KMS-11 (cell line): ENCODE results near the gene ARHGAP45.

Experiments used
- H2AFZ ChIP-seq: fragments of 200-600 bp; sonication (generic); 2 replicates; pipeline ENCODE4 v1.6.1; 2016; ENCODE audit warnings: antibody characterized with exemption, mixed run types, low read depth
- H3K27ac ChIP-seq: fragments of 200-600 bp; sonication (generic); 2 replicates; pipeline ENCODE4 v1.6.1; 2016; ENCODE audit warnings: mild to moderate bottlenecking, mixed run types
- H3K27me3 ChIP-seq: fragments of 200-600 bp; sonication (generic); 2 replicates; pipeline ENCODE4 v1.6.1; 2017; ENCODE audit warnings: mild to moderate bottlenecking, low read depth, mixed run types, moderate library complexity; ENCODE audit not compliant: insufficient read depth
- H3K36me3 ChIP-seq: fragments of 200-600 bp; sonication (generic); 2 replicates; pipeline ENCODE4 v1.6.1; 2017; ENCODE audit warnings: mild to moderate bottlenecking, mixed run types; ENCODE audit not compliant: insufficient read depth
- H3K4me1 ChIP-seq: fragments of 200-600 bp; sonication (generic); 2 replicates; pipeline ENCODE4 v1.6.1; 2016; ENCODE audit warnings: mild to moderate bottlenecking, low read depth, mixed run types; ENCODE audit not compliant: poor library complexity, severe bottlenecking
- H3K4me2 ChIP-seq: fragments of 200-600 bp; sonication (generic); 2 replicates; pipeline ENCODE4 v1.7.0; 2016; ENCODE audit warnings: mild to moderate bottlenecking, mixed run types
- H3K4me3 ChIP-seq: fragments of 200-600 bp; sonication (generic); IDR thresholded peaks from 2 replicates; pipeline ENCODE4 v1.6.1; 2017; ENCODE audit warnings: low read depth, low read length, mixed read lengths; ENCODE audit not compliant: insufficient read depth
- H3K79me2 ChIP-seq: fragments of 200-600 bp; sonication (generic); 2 replicates; pipeline ENCODE4 v1.6.1; 2016; ENCODE audit warnings: low read depth, mixed run types; ENCODE audit not compliant: insufficient read depth
- H3K9ac ChIP-seq: fragments of 200-600 bp; sonication (generic); 2 replicates; pipeline ENCODE4 v1.6.1; 2016; ENCODE audit warnings: mild to moderate bottlenecking, mixed run types
- H4K20me1 ChIP-seq: fragments of 200-600 bp; sonication (generic); 2 replicates; pipeline ENCODE4 v1.6.1; 2016; ENCODE audit warnings: mild to moderate bottlenecking, mixed run types; ENCODE audit not compliant: insufficient read depth
- TF ChIP-seq, protein P1 (sequence below): fragments of 200-600 bp; sonication (generic); conservative IDR thresholded peaks from 2 replicates; pipeline ENCODE4 v1.6.1; 2017; ENCODE audit warnings: low read depth, mild to moderate bottlenecking, antibody characterized with exemption, low read length, moderate library complexity, mixed read lengths

Gene ARHGAP45

GRCh38 chr19:1050989-1051788 lies 15.8 kb upstream of the ARHGAP45 start:
- Histone ChIP-seq H3K36me3 (no peaks in the 10 kb centered on the region), H3K27ac (no peak overlapping the region), H3K4me3 (no peak overlapping the region), H3K79me2 (no peaks in the 10 kb centered on the region), H3K27me3 (no peaks in the 10 kb centered on the region), H3K4me2 (no peak overlapping the region), H4K20me1 (no peaks in the 10 kb centered on the region), H2AFZ (no peak overlapping the region), H3K4me1 (no peaks in the 10 kb centered on the region), H3K9ac (no peak overlapping the region)
- TF ChIP-seq, protein P1, sequence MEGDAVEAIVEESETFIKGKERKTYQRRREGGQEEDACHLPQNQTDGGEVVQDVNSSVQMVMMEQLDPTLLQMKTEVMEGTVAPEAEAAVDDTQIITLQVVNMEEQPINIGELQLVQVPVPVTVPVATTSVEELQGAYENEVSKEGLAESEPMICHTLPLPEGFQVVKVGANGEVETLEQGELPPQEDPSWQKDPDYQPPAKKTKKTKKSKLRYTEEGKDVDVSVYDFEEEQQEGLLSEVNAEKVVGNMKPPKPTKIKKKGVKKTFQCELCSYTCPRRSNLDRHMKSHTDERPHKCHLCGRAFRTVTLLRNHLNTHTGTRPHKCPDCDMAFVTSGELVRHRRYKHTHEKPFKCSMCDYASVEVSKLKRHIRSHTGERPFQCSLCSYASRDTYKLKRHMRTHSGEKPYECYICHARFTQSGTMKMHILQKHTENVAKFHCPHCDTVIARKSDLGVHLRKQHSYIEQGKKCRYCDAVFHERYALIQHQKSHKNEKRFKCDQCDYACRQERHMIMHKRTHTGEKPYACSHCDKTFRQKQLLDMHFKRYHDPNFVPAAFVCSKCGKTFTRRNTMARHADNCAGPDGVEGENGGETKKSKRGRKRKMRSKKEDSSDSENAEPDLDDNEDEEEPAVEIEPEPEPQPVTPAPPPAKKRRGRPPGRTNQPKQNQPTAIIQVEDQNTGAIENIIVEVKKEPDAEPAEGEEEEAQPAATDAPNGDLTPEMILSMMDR = no peak

GRCh38 chr19:1051791-1052190 lies 15.2 kb upstream of the ARHGAP45 start:
- Histone ChIP-seq H3K27ac (no peak overlapping the region), H3K4me2 (no peak overlapping the region), H3K36me3 (no peaks in the 10 kb centered on the region), H3K27me3 (no peaks in the 10 kb centered on the region), H4K20me1 (no peaks in the 10 kb centered on the region), H3K79me2 (no peaks in the 10 kb centered on the region), H3K4me1 (no peaks in the 10 kb centered on the region), H3K4me3 (no peak overlapping the region), H2AFZ (no peak overlapping the region), H3K9ac (no peak overlapping the region)
- TF ChIP-seq, protein P1 = no peak

DNA sequence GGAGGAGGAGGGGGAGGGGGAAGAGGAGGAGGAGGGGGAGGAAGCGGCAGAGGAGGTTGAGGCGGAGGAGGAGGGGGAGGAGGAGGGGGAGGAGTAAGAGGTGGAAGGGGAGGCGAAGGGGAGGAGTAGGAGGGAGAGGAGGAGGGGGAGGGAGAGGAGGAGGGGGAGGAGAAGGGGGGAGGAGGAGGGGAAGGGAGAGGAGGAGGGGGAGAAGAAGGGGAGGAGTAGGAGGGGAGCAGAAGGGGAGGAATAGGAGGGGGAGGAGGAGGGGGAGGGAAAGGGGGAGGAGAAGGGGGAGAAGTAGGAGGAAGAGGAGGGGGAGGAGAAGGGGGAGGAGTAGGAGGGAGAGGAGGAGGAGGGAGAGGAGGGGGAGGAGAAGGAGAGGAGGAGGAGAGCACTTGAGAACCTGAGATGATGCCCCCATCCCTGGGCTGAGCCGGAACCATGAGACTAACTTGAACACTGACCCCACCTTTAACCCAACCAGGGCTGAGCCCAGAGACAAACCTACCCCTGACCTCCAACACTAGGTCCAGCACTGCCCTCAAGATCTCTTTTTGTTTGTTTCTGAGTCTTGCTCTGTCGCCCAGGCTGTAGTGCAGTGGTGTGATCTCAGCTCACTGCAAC lies 14.5 kb upstream of the ARHGAP45 start:
- Histone ChIP-seq H3K4me1 (no peaks in the 10 kb centered on the region), H3K79me2 (no peaks in the 10 kb centered on the region), H3K4me3 (no peak overlapping the region), H3K27ac (no peak overlapping the region), H3K27me3 (no peaks in the 10 kb centered on the region), H3K36me3 (no peaks in the 10 kb centered on the region), H3K4me2 (no peak overlapping the region), H3K9ac (no peak overlapping the region), H4K20me1 (no peaks in the 10 kb centered on the region), H2AFZ (no peak overlapping the region)
- TF ChIP-seq, protein P1 = no peak

DNA sequence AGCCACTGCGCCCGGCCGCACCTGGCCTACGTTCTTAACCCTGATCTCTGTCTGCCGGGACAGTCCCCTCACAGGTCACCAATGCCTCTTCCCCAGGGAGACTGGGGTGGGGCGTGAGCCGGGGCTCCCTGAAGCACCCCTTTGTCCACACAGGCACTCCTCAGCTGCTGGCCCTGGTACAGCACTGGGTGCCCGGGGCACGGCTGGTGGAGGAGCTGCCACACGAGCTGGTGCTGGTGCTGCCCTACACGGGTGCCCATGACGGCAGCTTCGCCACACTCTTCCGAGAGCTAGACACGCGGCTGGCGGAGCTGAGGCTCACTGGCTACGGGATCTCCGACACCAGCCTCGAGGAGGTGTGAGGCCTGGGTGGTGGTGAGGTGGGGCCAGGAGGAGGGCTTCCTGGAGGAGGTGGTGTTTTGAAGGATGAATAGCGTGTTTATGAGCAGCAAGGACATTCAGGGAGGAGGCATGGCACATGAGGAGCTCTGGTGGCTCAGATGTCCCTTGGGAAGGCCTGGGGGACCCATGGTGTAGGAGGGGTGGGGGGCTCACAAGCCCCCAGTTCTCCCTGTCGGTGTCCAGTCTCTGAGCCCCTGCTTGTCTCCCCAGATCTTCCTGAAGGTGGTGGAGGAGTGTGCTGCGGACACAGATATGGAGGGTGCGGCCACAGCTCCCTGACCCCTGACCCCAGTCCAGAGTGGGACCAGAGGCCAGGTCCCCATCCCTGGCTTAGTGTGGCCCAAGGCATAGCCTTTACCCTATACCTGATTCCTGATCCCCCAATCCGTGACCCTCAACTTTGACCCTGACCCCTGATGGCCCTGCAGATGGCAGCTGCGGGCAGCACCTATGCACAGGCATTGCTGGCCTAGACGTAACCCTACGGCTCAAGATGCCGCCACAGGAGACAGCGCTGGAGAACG lies 13.5 kb upstream of the ARHGAP45 start:
- Histone ChIP-seq H3K4me2 (no peak overlapping the region), H3K4me1 (no peaks in the 10 kb centered on the region), H3K4me3 (no peak overlapping the region), H2AFZ (no peak overlapping the region), H3K9ac (no peak overlapping the region), H3K27me3 (no peaks in the 10 kb centered on the region), H4K20me1 (no peaks in the 10 kb centered on the region), H3K27ac (no peak overlapping the region), H3K36me3 (no peaks in the 10 kb centered on the region), H3K79me2 (no peaks in the 10 kb centered on the region)
- TF ChIP-seq, protein P1 = no peak
